Smooth muscle cell (in vitro differentiated cells): ENCODE results near the gene MCHR2. TPM values are rescaled to one million over a fixed set of nuclear protein-coding genes. Genes with fewer than 3 reads are reported as not detected.

Experiments
- DNase-seq: peaks from one replicate; lab custom pipeline; 2025; ENCODE audit not compliant: unreplicated experiment; lab: John Stamatoyannopoulos, UW
- H2AFZ ChIP-seq: fragments of 200-600 bp; sonication (generic); 2 replicates; pipeline ENCODE4 v1.6.0; 2016; ENCODE audit warnings: antibody characterized with exemption, low read depth, mild to moderate bottlenecking
- H3F3A ChIP-seq: fragments of 200-600 bp; sonication (generic); 2 replicates; pipeline ENCODE4 v1.6.0; 2017; ENCODE audit warnings: antibody characterized with exemption, low read depth
- H3K27ac ChIP-seq: fragments of 200-600 bp; sonication (generic); 2 replicates; pipeline ENCODE4 v1.5.1; 2016; ENCODE audit warnings: low read depth, mild to moderate bottlenecking
- H3K27me3 ChIP-seq: fragments of 200-600 bp; sonication (generic); 2 replicates; pipeline ENCODE4 v1.6.1; 2016; ENCODE audit warnings: low read depth, mild to moderate bottlenecking
- H3K36me3 ChIP-seq: fragments of 200-600 bp; sonication (generic); 2 replicates; pipeline ENCODE4 v1.5.1; 2016; ENCODE audit warnings: low read depth
- H3K4me1 ChIP-seq: fragments of 200-600 bp; sonication (generic); 2 replicates; pipeline ENCODE4 v1.5.1; 2016; ENCODE audit warnings: low read depth
- H3K4me2 ChIP-seq: fragments of 200-600 bp; sonication (generic); 2 replicates; pipeline ENCODE4 v1.6.0; 2016; ENCODE audit warnings: mild to moderate bottlenecking
- H3K4me3 ChIP-seq: fragments of 200-600 bp; sonication (generic); 2 replicates; pipeline ENCODE4 v1.5.1; 2016; ENCODE audit warnings: mild to moderate bottlenecking
- H3K79me2 ChIP-seq: fragments of 200-600 bp; sonication (generic); 2 replicates; pipeline ENCODE4 v1.6.0; 2016; ENCODE audit warnings: low read depth, mild to moderate bottlenecking
- H3K9ac ChIP-seq: fragments of 200-600 bp; sonication (generic); 2 replicates; pipeline ENCODE4 v1.6.0; 2016; ENCODE audit warnings: low read depth
- H3K9me3 ChIP-seq: fragments of 200-600 bp; sonication (generic); replicated peaks from 2 replicates; pipeline ENCODE4 v1.5.1; 2016; ENCODE audit warnings: low read depth
- H4K20me1 ChIP-seq: fragments of 200-600 bp; sonication (generic); 2 replicates; pipeline ENCODE4 v1.6.0; 2016; ENCODE audit warnings: low read depth
- CTCF ChIP-seq: fragments of 200-600 bp; sonication (generic); IDR thresholded peaks from 2 replicates; pipeline ENCODE4 v1.5.1; 2017; ENCODE audit warnings: borderline replicate concordance, mild to moderate bottlenecking, antibody characterized with exemption; ENCODE audit not compliant: insufficient read depth, poor library complexity, severe bottlenecking
- WGBS: methylation state at CpG from one replicate; pipeline ENCODE4 v1.1.7; 2016; ENCODE audit warnings: low lambda C conversion rate; 5-methylcytosine and 5-hydroxymethylcytosine counted together
- polyA plus RNA-seq: library from polyadenylated mRNA; unstranded; fragments of >200 nt; fragmentation: Nextera tagmentation; extraction: Ambion mirVana; gene quantifications from 2 replicates; pipeline ENCODE4 v1.2.1, GENCODE V29; 2016
- total RNA-seq: library from RNA; depleted of rRNA; stranded (reverse); fragments of >200 nt; gene quantifications from 2 replicates; pipeline ENCODE4 v1.2.3, GENCODE V29; 2014

MCHR2 gene
- total and polyA plus RNA-seq, 2 experiments from 2014 or later: not detected

GRCh38 chr6:99946005-99946404, 48.0 kb downstream of the MCHR2 start:
- no peak overlapping the region for H2AFZ ChIP-seq
- no peaks in the 10 kb centered on the region for H3F3A ChIP-seq
- H3K4me2 ChIP-seq: no peak overlapping the region
- H3K27ac ChIP-seq: no peak overlapping the region
- TF ChIP-seq CTCF: no peak
- no peaks in the 10 kb centered on the region for H3K79me2 ChIP-seq
- no peaks in the 10 kb centered on the region for H3K36me3 ChIP-seq
- H3K4me3 ChIP-seq: no peak overlapping the region
- H4K20me1 ChIP-seq: no peaks in the 10 kb centered on the region
- H3K9me3 ChIP-seq: no peaks in the 10 kb centered on the region
- no peak for DNase-seq
- H3K9ac ChIP-seq: no peak overlapping the region
- no peaks in the 10 kb centered on the region for H3K27me3 ChIP-seq
- WGBS: 74% methylated on average over 2 of the region's 2 CpGs
- peaks cover 7% of the 10 kb centered on the region for H3K4me1 ChIP-seq

- TF ChIP-seq CTCF: no peak
- no peak overlapping the region for H3K4me2 ChIP-seq
- no peaks in the 10 kb centered on the region for H3F3A ChIP-seq
- H3K9me3 ChIP-seq: no peaks in the 10 kb centered on the region
- no peak for DNase-seq
- no peak overlapping the region for H2AFZ ChIP-seq
- no peak overlapping the region for H3K27ac ChIP-seq
- H3K9ac ChIP-seq: no peak overlapping the region
- H3K36me3 ChIP-seq: no peaks in the 10 kb centered on the region
- H3K4me1 ChIP-seq: peaks cover 7% of the 10 kb centered on the region
- no peak overlapping the region for H3K4me3 ChIP-seq
- no peaks in the 10 kb centered on the region for H3K79me2 ChIP-seq
- no peaks in the 10 kb centered on the region for H3K27me3 ChIP-seq
- H4K20me1 ChIP-seq: no peaks in the 10 kb centered on the region
These were observed 50.2 kb downstream of the MCHR2 start for GRCh38 chr6:99943846-99944245.

- Histone ChIP-seq H3K9me3 (no peaks in the 10 kb centered on the region), H3F3A (no peaks in the 10 kb centered on the region), H3K4me1 (peaks cover 7% of the 10 kb centered on the region), H3K4me3 (no peak overlapping the region), H3K79me2 (no peaks in the 10 kb centered on the region), H3K9ac (no peak overlapping the region), H3K36me3 (no peaks in the 10 kb centered on the region), H2AFZ (no peak overlapping the region), H3K27me3 (no peaks in the 10 kb centered on the region), H3K4me2 (no peak overlapping the region), H3K27ac (no peak overlapping the region), H4K20me1 (no peaks in the 10 kb centered on the region)
- 83% methylated on average over 2 of the region's 2 CpGs for WGBS
- no peak for DNase-seq
- TF ChIP-seq CTCF: no peak
These were observed 53.4 kb downstream of the MCHR2 start for GRCh38 chr6:99940582-99940981.

GRCh38 chr6:99933129-99933528, 60.9 kb downstream of the MCHR2 start:
- Histone ChIP-seq H3F3A (no peaks in the 10 kb centered on the region), H3K27ac (no peak overlapping the region), H4K20me1 (no peaks in the 10 kb centered on the region), H3K4me3 (no peak overlapping the region), H3K36me3 (no peaks in the 10 kb centered on the region), H3K4me2 (no peak overlapping the region), H3K9me3 (no peaks in the 10 kb centered on the region), H2AFZ (no peak overlapping the region), H3K79me2 (no peaks in the 10 kb centered on the region), H3K4me1 (no peaks in the 10 kb centered on the region), H3K27me3 (no peaks in the 10 kb centered on the region), H3K9ac (no peak overlapping the region)
- no peak for DNase-seq
- TF ChIP-seq CTCF: no peak
